GM11168 (cell line): Measurements from ENCODE around the gene TRAPPC14.
"Not testable (repeated sequence)": the region's sequence is repeated elsewhere in the genome, so short reads cannot be mapped to it uniquely, and the experiment has no call there.

ENCODE experiments used
- in situ Hi-C: fragments of 300-500 bp; cut with MboI; formaldehyde crosslinking; loops from one replicate; pipeline ENCODE4 v1.12.0; 2022; ENCODE audit warnings: low sequenced_read_pairs; ENCODE audit not compliant: unreplicated experiment

Gene TRAPPC14, protein sequence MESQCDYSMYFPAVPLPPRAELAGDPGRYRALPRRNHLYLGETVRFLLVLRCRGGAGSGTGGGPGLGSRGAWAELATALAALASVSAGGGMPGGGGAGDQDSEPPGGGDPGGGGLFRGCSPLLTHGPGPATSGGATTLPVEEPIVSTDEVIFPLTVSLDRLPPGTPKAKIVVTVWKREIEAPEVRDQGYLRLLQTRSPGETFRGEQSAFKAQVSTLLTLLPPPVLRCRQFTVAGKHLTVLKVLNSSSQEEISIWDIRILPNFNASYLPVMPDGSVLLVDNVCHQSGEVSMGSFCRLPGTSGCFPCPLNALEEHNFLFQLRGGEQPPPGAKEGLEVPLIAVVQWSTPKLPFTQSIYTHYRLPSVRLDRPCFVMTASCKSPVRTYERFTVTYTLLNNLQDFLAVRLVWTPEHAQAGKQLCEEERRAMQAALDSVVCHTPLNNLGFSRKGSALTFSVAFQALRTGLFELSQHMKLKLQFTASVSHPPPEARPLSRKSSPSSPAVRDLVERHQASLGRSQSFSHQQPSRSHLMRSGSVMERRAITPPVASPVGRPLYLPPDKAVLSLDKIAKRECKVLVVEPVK

DNA sequence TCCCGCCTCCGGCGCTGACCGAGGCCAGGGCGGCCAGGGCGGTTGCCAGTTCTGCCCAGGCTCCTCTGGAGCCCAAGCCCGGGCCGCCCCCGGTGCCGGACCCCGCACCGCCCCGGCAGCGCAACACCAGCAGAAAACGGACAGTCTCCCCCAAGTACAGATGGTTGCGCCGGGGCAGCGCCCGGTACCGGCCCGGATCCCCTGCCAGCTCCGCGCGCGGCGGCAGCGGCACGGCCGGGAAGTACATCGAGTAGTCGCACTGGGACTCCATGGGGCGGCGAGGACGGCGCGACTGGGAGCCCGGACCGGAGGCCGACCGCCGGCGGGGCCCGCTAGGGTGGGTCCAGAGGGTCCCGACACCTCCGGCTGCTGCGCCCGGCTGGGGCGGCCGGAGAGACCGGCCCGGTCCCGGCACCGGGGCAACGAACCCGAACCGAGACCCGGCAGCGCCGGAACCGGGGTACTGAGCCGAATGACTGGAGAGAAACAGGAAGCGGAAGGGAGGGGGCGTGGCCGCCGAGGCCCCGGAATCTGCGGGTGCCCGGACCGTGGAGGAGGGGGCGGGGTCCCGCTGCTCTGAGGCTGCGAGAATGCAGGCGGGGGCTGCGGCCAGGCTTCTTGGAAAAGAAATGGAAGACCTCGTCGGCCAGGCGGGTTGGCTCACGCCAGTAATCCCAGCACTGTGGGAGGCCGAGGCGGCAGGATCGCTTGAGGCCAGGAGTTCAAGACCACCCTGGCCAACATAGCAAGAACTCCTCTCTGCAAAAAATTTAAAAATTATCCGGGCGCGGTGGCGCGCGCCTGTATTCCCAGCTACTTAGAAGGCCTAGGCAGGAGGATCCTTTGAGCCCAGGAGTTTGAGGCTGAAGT lies at the start of gene TRAPPC14:
TSS of gene TRAPPC14 (minus strand) at position 495 of the 870 bp plus-strand sequence. CDS start at position 271, 224 bp downstream.
- in situ Hi-C loops = no loop called here

DNA sequence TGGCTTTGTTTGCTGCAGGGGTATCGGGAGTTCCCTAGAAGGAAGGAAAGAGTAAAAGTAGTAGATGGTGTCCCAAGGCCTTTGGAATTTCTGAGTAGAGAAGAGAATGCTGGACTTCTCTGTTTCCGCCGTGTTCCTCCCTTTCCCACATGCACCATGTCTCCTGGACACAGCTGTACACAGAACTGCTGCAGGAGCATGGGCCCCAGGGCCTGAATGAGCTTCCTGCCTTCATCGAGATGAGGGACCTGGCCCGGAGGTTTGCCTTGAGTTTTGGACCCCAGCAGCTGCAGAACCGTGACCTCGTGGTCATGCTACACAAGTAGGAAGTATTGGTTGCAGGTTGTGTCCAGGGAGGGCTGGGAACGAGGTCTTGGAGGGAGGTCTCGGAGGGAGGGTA lies 45.9 kb upstream of the TRAPPC14 start:
- in situ Hi-C loops = no loop called here

DNA sequence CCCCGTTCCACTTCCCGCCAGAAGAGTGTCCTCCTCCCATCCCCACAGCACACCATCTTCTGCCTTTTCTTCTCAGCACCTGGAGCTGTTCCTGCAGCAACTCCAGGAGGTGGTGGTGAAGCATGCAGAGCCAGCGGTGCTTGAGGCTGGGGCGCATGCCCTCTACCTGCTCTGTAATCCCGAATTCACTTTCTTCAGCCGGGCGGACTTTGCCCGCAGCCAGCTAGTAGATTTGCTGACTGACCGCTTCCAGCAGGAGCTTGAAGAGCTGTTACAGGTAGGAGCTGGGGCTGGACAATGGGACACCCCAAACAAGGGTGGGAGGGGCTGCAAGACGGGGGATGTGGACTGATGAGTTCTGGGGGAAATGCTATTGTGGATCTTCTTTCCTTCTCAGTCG lies 42.2 kb upstream of the TRAPPC14 start:
- in situ Hi-C loops = no loop called here

DNA sequence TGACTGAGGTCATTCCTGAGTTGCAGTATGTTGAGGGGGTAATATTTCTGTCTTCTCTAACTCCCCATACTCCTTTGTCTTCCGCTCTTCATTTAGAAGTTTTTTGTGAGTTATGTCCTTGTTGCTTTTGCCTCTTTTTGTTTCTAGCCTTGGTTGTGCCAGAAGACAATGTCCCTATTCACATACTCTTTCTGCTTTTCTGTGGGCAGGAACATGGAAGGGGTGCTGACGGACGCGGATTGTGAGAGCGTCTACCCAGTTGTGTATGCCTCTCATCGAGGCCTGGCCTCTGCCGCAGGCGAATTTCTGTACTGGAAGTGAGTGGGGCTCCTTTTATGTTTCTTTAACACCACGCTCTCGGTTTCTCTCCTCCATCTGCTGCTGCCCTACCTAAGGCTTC lies 39.7 kb upstream of the TRAPPC14 start:
- in situ Hi-C loops = no loop called here

DNA sequence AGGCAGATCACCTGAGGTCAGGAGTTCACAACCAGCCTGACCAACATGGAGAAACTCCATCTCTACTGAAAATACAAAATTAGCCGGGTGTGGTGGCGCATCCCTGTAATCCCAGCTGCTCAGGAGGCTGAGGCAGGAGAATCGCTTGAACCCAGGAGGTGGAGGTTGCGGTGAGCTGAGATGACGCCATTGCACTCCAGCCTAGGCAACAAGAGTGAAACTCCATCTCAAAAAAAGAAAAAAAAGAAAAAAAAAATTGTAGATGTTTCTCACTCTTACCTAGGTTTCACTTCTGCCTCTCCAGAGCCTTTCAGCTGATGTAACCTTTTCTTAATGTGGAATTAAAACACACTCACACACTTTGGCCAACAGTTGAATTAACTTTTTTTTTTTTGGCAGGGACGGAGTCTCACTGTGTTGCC lies 37.4 kb upstream of the TRAPPC14 start:
- in situ Hi-C loops = not testable (repeated sequence)

DNA sequence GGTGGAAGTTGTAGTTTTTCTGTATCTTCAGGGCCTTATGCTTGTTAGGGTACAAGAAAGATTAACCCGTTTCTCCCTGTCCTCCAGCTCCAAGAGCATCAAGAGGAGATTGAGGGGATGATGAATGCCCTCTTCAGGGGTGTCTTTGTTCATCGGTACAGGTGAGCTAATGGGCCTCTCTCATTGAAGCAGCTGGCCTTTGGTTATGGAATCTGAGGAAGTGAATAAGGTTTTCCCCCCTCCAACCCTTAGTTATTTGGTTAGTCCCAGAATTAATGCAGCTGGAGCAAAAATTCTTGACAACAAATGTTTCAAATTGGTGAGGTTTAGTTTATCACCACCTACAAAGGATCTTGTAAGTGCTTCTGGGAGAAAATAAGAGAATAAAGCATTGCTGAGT lies 36.7 kb upstream of the TRAPPC14 start:
- in situ Hi-C loops = no loop called here

DNA sequence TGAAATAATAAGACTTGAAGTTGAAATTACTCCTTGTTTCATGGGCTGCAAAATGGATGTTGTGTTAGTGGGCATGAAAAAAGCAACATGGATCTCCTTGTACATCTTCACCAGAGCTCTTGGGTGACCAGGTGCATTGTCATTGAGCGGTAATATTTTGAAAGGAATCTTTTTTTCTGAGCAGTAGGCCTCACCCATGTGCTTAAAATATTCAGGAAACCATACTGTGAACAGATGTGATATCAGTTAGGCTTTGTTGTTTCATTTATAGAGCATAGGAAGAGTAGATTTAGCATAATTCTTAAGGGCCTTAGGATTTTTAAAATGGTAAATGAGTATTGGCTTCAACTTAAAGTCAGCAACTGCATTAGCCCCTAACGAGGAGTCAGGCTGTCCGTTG lies 34.4 kb upstream of the TRAPPC14 start:
- in situ Hi-C loops = no loop called here

DNA sequence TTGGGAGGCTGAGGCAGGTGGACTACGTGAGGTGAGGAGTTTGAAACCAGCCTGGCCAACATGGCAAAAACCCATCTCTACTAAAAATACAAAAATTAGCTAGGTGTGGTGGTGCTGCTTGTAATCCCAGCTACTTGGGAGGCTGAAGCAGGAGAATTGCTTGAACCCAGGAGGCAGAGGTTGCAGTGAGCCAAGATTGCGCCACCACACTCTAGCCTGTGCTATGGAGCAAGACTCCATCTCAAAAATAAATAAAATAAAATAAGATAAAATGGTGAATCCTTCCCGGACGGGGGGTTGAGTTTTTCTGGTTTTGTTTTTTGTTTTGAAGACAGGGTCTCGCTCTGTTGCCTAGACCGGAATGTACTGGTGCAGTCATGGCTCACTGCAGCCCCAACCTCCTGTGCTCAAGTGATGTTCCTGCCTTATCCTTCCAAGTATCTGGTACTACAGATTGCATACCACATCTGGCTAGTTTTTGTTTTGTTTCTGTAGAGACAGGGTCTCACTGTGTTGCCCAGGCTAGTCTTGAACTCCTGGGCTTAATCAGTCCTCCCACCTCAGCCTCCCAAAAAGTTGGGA lies 33.8 kb upstream of the TRAPPC14 start:
- in situ Hi-C loops = not testable (repeated sequence)

DNA sequence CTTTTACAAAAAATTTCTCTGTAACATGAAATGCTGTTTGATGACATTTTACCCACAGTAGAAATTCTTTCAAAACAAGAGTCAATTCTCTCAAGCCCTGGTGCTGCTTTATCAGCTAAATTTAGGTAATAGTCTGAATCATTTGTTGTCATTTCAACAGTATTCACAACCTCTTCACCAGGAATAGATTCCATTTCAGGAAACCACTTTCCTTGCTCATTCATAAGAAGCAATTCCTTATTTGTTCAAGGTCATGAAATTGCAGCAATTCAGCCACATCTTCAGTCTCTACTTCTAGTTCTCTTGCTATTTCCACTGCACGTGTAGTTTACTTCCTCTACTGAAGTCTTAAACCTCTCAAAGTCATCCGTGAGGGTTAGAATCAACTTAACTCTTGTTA lies 33.3 kb upstream of the TRAPPC14 start:
- in situ Hi-C loops = no loop called here

DNA sequence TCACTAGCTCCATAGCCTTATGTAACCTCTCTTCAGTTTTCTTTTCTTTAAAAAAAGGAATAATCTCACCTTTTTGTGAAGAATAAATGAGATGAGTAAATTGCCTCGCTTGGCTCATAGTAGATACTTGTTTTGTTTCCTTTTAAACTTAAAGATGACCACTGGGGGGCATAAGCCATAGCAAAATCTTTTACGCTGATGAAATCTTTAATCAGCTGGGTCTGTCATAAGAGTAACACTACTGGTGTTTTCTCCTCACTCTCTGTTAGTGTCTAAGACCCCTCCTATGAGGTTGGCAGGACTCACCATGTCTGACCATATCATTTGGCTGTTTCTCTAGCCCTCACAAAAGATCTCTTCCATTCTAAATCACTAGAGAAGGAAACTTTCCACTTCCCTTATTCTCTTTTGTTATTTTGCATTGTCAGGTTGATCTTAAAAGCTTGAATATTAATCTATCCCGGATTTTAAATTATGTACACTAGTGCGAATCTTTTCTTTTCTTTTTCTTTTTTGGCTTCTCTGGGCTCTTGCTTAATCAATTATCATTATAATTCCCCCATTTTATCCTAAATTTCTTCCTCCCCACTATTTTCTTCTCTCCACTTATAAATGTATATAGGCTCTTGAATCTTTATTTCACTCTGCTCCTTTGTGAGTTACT lies 31.7 kb upstream of the TRAPPC14 start:
- in situ Hi-C loops = no loop called here

DNA sequence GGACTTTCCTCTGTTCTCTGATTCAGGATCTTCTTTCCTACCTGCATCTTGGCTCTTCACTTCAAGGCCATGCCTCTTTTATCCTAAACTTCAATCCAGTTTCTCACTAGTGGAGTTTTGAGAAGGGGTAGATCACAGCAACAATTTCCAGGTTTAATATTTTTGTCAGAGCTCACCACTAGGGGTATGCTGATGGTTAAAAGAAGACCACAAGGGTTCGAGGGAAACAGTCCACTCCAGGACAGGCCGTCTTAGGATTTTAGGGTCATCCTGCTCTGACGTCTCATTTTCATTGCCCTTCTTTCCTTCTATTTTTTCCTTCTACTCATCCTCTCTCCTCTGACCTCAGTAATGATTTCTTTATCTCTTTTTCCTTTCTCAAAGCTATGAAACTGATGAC lies 30.5 kb upstream of the TRAPPC14 start:
- in situ Hi-C loops = no loop called here

DNA sequence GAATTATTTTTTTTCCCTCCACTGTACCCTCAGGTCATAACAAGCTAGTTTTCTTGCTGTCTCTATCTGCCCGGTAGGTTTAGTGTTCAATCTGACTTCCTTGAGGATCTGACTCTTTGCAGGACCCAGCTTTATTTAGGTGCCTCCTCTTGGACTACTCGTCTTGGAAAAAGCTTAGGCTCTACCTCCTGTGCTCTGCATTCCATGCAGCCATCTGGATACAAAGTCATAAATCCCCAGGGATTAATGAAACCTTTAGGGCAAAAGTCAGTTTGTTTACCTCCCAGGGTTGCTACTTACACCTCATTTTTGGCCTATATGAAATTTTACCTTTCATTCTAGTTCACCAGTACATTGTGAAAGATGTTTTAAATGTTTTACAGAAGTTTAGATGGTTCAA lies 27.2 kb upstream of the TRAPPC14 start:
- in situ Hi-C loops = no loop called here

DNA sequence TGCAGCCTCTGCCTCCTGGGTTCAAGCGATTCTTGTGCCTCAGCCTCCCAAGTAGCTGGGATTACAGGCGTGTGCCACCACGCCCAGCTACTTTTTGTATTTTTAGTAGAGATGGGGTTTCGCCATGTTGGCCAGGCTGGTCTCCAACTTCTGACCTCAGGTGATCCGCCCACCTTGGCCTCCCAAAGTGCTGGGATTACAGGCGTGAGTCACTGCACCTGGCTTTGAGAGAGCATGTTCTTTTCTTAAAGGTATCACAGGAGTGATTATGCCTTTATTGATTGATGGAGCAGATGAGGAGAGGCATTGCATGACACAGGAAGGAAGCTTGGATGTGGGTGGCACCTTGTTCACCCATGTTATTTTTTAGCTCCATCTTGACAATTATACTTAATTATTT lies 24.6 kb upstream of the TRAPPC14 start:
- in situ Hi-C loops = not testable (repeated sequence)

DNA sequence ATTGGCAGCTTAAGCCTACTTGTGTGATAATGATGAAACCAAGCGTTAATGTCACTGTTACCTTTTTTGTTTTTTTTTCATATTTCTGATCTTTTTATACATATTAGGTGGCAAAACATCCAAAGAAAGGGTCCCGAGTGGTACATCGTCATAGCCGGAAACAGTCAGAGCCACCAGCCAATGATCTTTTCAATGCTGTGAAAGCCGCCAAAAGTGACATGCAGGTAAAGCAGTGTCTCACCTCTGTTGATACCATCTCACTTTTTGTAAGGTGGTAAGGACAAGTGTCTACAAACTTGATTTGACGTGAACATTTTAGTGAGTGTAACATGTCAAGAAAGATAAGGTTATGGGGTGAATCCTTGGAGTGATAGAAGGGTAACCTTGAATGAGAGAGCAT lies 24.1 kb upstream of the TRAPPC14 start:
- in situ Hi-C loops = not testable (repeated sequence)

DNA sequence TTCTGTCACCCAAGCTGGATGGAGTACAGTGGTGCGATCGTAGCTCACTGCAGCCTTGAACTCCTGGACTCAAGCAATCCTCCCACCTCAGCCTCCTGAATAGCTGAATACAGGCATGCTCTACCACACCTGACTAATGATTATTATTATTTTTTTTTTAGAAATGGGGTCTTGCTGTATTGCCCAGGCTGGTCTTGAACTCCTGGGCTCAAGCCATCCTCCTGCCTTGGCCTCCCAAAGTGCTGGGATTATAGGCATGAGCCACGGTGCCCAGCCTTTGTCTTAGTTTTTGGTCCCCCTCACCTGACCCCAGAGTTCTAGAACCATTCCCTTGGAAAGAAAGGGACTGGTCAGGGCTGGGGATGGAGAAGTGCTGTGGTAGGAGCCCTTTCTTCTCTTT lies 21.6 kb upstream of the TRAPPC14 start:
- in situ Hi-C loops = not testable (repeated sequence)

DNA sequence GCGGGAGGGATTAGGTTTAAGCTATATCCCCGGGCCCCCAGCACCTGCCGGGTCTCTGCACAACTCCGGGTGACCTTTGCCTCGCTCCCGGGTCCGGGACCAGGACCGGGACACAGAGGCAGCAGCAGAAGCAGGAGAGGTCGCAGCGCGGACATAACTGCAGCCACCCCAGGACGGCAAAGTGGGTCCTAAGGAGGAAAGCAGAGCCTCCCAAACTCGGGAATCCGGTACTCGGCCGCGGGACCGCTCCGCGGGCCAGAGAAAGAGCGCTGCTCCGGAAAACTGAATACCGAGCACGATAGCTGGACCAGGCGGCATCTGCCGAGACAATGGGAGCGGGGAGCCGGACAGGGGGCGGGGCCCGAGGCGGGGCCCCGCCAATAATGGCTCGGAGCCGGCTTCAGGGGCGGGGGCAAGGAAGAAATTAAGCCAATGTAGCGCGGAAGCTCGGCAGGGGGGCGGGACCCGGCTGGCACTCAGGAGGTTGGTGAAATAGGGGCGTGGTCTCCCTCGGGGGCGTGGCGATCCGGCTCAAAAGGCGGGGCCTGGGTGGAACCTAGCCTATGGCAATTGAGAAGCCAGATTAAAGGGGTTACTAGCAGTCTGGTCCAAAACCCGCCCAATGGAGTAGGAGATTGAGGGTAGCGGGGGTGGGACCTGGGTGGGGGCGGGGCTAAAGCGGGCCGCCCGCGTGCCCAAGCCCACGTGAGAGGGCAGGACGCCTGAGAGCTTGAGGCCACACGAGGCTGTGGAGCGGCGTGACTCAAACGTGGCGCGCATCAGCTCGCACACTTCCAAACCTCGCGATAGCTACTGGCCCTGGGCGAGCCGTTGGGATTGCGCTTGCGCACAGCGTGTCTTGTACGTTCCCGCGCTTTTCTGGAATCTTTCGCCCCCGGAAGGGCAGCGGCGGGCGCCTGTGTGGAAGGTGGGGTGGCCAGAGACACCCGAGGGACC lies 18.8 kb upstream of the TRAPPC14 start, which contains the start of the genes GPC2 and STAG3:
TSS of gene GPC2 (minus strand) at position 337 of the 957 bp plus-strand sequence. CDS start at position 155, 182 bp downstream.
TSS of gene STAG3 (plus strand) at position 874 of the 957 bp plus-strand sequence. CDS start 2,639 bp downstream, outside the sequence.
- in situ Hi-C loops = no loop called here

DNA sequence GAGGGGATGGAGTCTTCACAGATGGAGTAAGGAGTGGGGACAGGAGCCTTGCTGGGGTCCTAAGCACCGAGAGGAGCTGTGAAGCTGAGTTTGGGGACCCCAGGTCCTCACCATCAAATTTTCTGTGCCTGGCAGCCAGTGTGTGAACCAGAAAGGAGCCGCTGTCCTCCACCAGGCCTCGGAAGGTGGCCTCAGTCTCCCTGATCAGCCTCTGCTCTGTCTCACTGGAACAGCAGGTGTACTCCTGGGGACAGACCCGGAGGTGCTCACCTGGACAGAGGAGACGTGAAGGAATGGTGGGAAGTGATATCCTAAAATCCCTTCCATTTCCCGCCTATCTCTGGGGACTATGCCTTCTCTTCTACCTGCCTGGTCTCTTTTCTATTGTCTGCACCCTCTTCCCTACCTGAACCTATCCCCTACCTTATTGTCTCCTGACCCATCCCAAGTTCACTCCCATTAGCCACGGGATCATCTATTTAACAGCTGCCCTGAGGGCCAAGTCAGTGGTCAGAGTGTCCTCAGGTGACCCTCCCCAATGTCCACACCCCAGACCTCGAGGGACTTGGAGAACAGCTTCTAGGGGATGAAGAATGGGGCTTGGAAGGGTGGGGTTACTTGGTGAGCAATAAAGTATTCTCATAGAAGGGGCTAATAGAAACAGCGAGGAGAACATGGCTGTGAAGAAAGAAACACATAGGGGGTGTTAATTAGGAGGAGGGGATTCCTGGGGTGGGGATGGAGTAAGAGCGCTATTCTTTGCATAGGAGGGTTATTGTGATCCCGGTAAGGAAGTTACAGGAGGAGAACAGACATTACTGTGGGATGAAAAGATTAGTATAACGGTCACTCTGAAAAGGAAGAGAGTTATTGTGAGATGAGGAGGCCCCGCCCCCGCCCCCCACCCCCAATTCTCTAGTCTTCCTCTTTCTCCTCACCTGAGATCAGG lies 17.8 kb upstream of the TRAPPC14 start:
- in situ Hi-C loops = no loop called here
